ENCODE measurements around the gene TCP11.

The TCP11 gene

DNA sequence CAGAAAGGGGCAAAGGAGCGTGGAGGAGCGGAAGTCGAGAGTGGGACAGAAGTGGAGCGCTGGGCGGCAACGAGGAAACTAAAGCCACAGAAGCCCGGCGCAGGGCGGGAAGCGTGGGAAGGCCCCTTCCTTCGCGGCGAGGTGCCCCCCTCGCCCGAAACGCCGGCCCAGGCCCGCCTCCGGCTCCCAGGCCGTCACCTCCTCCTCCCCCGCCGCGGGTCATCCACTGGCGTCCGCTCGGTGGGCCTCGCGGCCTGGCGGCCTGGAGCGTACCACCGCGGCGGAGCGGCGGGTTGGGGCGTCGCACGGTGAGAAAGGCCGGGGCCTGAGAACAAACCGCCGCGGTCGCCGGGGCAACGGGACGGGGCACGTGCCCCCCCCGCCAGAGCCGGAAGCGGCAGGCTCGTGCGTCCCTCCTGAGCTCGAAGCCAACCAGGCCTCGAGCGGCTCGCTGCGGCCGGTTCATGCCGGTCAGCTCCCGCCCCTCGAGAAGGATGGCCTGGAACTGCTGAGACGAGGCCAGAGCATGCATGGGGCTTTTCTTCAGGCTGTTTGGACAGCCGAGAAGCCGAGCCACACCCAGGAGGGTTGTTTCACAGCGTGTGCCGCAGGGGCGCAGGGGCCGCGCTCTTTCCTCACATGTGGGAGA lies at the start of gene TCP11:
TSS of gene TCP11 (minus strand) at position 333 of the 649 bp plus-strand sequence. CDS start 469 bp downstream, outside the sequence.
- TF ChIP-seq, protein P1, sequence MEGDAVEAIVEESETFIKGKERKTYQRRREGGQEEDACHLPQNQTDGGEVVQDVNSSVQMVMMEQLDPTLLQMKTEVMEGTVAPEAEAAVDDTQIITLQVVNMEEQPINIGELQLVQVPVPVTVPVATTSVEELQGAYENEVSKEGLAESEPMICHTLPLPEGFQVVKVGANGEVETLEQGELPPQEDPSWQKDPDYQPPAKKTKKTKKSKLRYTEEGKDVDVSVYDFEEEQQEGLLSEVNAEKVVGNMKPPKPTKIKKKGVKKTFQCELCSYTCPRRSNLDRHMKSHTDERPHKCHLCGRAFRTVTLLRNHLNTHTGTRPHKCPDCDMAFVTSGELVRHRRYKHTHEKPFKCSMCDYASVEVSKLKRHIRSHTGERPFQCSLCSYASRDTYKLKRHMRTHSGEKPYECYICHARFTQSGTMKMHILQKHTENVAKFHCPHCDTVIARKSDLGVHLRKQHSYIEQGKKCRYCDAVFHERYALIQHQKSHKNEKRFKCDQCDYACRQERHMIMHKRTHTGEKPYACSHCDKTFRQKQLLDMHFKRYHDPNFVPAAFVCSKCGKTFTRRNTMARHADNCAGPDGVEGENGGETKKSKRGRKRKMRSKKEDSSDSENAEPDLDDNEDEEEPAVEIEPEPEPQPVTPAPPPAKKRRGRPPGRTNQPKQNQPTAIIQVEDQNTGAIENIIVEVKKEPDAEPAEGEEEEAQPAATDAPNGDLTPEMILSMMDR (conservative IDR thresholded peaks at IDR 0.05; ENCODE audit: low read length) = no peak
- no peak within 1 kb of the TSS for H3K4me3 ChIP-seq (ENCODE audit: low read length)
- peak; percentile 15 for DNase-seq (ENCODE audit: low read depth)

DNA sequence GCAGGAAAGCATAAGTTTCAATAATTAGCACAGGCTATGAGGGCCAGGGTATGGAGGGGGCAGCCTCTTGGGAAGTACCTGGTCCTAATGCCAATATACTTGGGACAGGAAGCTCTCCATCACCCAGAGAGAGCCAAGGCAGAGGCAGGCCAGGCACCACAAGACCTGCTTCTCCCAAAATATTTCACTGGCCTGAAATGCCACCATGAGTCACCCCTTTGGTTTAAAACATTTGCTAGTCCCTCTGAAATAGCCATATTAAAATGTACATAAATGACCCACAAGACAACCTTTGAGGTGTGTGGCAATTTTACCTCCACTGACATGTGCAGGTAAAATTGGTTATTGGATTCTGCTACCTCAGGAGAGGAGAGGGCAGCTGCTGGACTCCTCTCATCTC lies 49.2 kb upstream of the TCP11 start:
- TF ChIP-seq, protein P1 (conservative IDR thresholded peaks at IDR 0.05; ENCODE audit: low read length) = no peak
- no peak overlapping the region for H3K4me3 ChIP-seq (ENCODE audit: low read length)
- peak; percentile 53 for DNase-seq (ENCODE audit: low read depth)

DNA sequence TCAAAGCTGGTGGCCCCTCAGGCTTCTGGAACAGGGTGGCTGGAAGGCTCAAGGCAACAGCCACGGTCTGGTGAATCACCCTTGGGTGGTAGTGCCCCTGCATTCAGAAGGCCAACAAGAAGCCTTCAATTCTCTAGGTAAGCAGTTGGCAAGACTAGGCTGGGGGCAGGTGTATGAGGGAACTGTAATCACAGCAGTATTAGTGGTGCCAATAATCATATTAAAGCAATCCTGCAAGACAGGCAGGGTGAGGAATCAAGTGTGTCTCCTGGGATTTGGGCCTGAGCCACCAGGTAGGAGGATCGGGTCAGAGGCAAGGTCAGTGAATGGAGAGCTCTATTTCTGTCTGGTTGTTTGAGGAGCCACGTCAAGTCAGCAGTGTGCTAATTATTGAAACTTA lies 47.7 kb upstream of the TCP11 start:
- TF ChIP-seq, protein P1 (conservative IDR thresholded peaks at IDR 0.05; ENCODE audit: low read length) = no peak
- no peak overlapping the region for H3K4me3 ChIP-seq (ENCODE audit: low read length)
- DNase-seq (ENCODE audit: low read depth) = no peak

DNA sequence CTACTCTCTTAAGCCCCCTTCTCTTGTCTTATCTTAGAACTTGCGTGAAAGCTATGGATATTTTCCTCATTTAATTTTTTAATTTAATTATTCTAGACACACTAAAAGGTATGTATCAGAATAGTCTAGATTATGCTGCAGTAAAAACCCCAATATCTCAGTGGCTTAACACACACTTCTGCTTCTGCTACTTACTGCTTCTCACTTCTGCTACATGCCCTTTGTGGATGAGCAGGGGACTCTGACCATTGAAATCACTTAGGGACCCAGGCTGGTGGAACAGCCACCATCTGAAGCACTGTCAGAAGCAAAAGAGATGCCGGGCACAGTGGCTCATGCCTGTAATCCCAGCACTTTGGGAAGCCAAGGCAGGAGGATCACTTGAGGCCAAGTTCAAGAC lies 45.4 kb upstream of the TCP11 start:
- H3K4me3 ChIP-seq (ENCODE audit: low read length) = no peak overlapping the region
- TF ChIP-seq, protein P1 (conservative IDR thresholded peaks at IDR 0.05; ENCODE audit: low read length) = no peak
- no peak for DNase-seq (ENCODE audit: low read depth)

DNA sequence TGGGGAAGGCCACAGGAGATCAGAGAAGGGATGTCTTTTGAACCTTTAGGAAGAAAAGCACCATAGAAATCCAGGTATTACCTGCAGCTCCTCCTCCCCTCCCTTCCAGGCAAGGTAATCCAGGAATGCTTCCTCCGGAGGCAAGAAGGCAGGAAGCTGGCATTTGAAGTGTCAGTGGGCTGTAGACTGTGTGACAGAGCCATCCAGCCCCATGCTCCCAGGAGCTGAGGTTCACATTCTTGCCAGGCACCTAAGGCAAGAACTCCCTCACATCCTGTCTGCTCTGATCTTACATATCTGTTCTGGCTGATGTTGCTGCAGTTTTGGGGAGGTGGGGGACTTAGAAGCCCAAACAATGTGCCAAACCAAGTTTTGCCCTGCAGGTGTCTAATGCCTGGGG lies 44.8 kb upstream of the TCP11 start:
- DNase-seq (ENCODE audit: low read depth) = no peak
- TF ChIP-seq, protein P1 (conservative IDR thresholded peaks at IDR 0.05; ENCODE audit: low read length) = no peak
- no peak overlapping the region for H3K4me3 ChIP-seq (ENCODE audit: low read length)

DNA sequence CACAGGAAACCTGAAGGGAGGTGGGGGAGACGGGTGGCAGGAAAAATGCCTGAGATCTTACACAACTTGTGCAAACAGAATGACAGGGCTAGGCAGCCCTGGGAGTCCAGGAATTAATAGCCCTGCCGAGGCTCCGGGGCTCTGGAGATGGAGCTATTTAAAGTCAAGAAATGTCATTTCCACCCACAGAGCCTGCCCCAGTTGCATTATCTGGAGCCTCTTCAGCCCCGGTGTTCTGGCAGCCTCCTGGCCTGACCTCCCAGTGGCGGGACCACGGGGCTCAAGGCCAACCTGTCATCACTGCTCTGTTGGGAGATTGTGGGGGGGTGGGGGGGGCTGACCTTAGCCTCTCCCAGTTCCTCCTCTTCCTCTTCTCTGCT lies 44.2 kb upstream of the TCP11 start:
- H3K4me3 ChIP-seq (ENCODE audit: low read length) = no peak overlapping the region
- peak; percentile 62 for DNase-seq (ENCODE audit: low read depth)
- TF ChIP-seq, protein P1 (conservative IDR thresholded peaks at IDR 0.05; ENCODE audit: low read length) = no peak

DNA sequence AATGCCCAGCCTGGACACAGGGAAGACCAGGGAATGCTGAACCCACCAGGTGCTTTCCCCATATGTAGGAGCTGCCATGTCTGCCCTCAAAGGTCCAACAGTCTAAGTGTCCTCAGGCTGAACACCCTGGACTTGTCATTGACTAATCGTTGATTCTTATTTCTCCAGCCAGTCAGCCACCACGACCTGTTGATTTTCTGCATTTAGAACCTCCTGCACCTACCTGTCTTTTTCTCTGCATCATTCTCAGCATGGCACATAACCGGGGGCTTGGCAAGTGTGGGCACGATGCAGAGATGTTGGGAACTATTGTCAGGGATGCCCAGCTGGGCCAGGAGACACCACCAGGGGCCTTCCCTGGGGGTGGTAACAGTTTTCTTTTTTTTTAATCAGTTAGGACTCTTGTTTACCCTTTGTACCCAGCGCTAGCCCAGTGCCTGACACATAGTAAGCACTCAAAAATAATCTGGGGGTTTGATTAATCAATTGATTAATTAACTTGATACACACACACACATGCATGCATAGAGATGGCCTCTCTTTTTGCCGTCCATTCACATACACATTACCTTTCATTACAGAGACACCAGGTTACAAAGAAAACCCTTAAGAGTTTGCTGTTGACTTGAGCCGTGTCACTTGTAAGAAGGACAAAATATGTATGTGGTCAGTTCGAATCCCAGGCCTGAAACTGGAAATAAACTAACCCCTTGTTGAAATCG lies 43.6 kb upstream of the TCP11 start:
- H3K4me3 ChIP-seq (ENCODE audit: low read length) = no peak overlapping the region

More for the DNA sequence above, 43.6 kb upstream of the TCP11 start:
- DNase-seq (ENCODE audit: low read depth) = no peak
- TF ChIP-seq, protein P1 (conservative IDR thresholded peaks at IDR 0.05; ENCODE audit: low read length) = no peak

Measured in AG10803 (cell line).